Ovary (tissue), 9 donors: Measurements from ENCODE around the gene SLC6A18. TPM values are rescaled to one million over a fixed set of nuclear protein-coding genes. Genes with fewer than 3 reads are reported as not detected.

Experiments
- DNase-seq, 5 donors: peaks; one replicate each; pipeline ENCODE4 v3.0.0-alpha.2; 2019 to 2020
- H3K27ac ChIP-seq, 2 donors: fragments of 200-600 bp; one replicate each; pipeline versions ENCODE4 v1.5.1 to v1.8.0; 2019 to 2022
- H3K27me3 ChIP-seq: fragments of 200-600 bp; one replicate; pipeline ENCODE4 v1.8.0; 2022
- H3K36me3 ChIP-seq: fragments of 200-600 bp; sonication (generic); one replicate; pipeline ENCODE4 v1.5.1; 2019
- H3K4me1 ChIP-seq: one replicate; pipeline ENCODE4 v1.8.1; 2013; ENCODE audit warnings: mild to moderate bottlenecking, moderate library complexity; ENCODE audit not compliant: insufficient read depth
- H3K4me3 ChIP-seq: fragments of 200-600 bp; sonication (generic); one replicate; pipeline ENCODE4 v1.5.1; 2017
- H3K9me3 ChIP-seq, 2 donors: fragments of 200-600 bp in 1 of 2; sonication (generic) in 1 of 2; one replicate each; pipeline versions ENCODE4 v1.5.1 to v1.8.1; 2013 to 2019; ENCODE audit warnings: mild to moderate bottlenecking in 1 of 2, moderate library complexity in 1 of 2
- EP300 ChIP-seq: sonication (generic); formaldehyde crosslinking; IDR thresholded peaks from one replicate; pipeline ENCODE4 v1.6.1; 2017; ENCODE audit warnings: antibody characterized with exemption
- POLR2A ChIP-seq: fragments of 450-650 bp; IDR thresholded peaks from one replicate; pipeline ENCODE4 v1.6.1; 2017; ENCODE audit warnings: antibody characterized with exemption, mild to moderate bottlenecking, moderate library complexity
- WGBS, 3 donors: extraction: QIAGEN DNeasy Blood & Tissue Kit in 1 of 3; methylation state at CpG; one replicate each; pipeline versions ENCODE4 v1.1.5 to v1.1.7; 2013 to 2017; 5-methylcytosine and 5-hydroxymethylcytosine counted together
- intact Hi-C, 4 donors: fragments of 100-400 bp; cut with DNase I; formaldehyde crosslinking; loops; one replicate each; pipeline versions ENCODE4 v1.11.0 to v1.15.1; 2022 to 2023
- polyA plus RNA-seq, 2 donors: library from polyadenylated mRNA; stranded (reverse); fragments of 200-250 nt in 1 of 2; fragments of 350-450 nt in 1 of 2; fragmentation: Illumina TruSeq in 1 of 2; extraction: RNeasy Lipid Tissue Mini Kit (QIAGEN cat#74804) in 1 of 2; gene quantifications; one replicate each; pipeline ENCODE4 v1.2.3, GENCODE V29; 2013 to 2014
- total RNA-seq, 7 donors: library from RNA; depleted of rRNA in 2 of 7; stranded (reverse); fragments of >200 nt in 2 of 7; fragmentation: NEBNext Ultra II Directional in 3 of 7; extraction: Animal tissue kit (Norgen Biotek cat#: 25700) in 3 of 7; gene quantifications; one replicate each; pipeline versions ENCODE4 v1.1.0 to v1.2.4, GENCODE V29; 2016 to 2023
- TF ChIP-seq, protein P1 (sequence below), 3 donors: fragments of 450-650 bp in 2 of 3; fragments of 200-600 bp in 1 of 3; IDR thresholded peaks; one replicate each; pipeline versions ENCODE4 v1.5.1 to v1.8.0; 2016 to 2022; ENCODE audit warnings: antibody characterized with exemption in 3 of 3, mild to moderate bottlenecking in 1 of 3
- donor health status: DM: no; HTN: no; CAD: no; lungs with moderate emphysema.
- donor health status: DM: no; HTN: no; CAD: no.
- donor health status: Bipolar disorder and iron deficiency.
- donor health status: DM: yes; HTN: yes; CAD: no.
- donor health status: DM: no; HTN: no; CAD: no.
- donor health status: DM: yes; HTN: yes; CAD: no.

SLC6A18 gene
- total and polyA plus RNA-seq, 9 donors: not detected

- H3K9me3 ChIP-seq: peaks cover 0 to 7% of the 10 kb centered on the region in 2 donors
- no peaks in the 10 kb centered on the region for H3K27me3 ChIP-seq
- no peaks in the 10 kb centered on the region for H3K36me3 ChIP-seq
- H3K4me1 ChIP-seq: no peaks in the 10 kb centered on the region
- 88 to 95% (median 92%) methylated on average over 10 of the region's 10 CpGs for WGBS, 3 donors
- intact Hi-C loops: no loop called here
- TF ChIP-seq, protein P1, sequence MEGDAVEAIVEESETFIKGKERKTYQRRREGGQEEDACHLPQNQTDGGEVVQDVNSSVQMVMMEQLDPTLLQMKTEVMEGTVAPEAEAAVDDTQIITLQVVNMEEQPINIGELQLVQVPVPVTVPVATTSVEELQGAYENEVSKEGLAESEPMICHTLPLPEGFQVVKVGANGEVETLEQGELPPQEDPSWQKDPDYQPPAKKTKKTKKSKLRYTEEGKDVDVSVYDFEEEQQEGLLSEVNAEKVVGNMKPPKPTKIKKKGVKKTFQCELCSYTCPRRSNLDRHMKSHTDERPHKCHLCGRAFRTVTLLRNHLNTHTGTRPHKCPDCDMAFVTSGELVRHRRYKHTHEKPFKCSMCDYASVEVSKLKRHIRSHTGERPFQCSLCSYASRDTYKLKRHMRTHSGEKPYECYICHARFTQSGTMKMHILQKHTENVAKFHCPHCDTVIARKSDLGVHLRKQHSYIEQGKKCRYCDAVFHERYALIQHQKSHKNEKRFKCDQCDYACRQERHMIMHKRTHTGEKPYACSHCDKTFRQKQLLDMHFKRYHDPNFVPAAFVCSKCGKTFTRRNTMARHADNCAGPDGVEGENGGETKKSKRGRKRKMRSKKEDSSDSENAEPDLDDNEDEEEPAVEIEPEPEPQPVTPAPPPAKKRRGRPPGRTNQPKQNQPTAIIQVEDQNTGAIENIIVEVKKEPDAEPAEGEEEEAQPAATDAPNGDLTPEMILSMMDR (IDR thresholded peaks at IDR 0.05): no peak
- no peak for TF ChIP-seq POLR2A
- no peak for TF ChIP-seq EP300
- no peak overlapping the region for H3K4me3 ChIP-seq
- no peak for DNase-seq
- no peak overlapping the region for H3K27ac ChIP-seq
These were observed 36.5 kb downstream of the SLC6A18 start for GRCh38 chr5:1261643-1262042.

DNA sequence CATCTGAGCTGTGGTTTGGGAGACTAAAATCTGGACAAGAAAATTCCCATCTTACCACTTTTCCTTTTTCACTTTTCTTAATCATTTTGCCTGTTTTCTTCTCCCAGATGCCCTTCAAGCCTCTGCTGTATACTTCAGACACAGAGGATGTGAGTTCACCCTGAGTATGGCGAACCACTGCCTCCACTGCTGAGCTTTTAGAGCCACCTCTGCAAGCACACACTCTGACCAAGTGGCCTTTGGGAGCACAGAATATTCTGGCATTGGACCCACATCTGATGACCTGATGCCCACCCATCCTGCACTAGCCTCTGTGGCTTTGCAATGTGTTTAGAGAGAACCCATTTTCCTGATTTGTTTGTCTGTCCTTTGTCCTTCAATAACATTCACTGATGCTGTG lies 37.2 kb downstream of the SLC6A18 start:
- TF ChIP-seq EP300 (no peak), POLR2A (no peak)
- TF ChIP-seq, protein P1 (IDR thresholded peaks at IDR 0.05): no peak
- Histone ChIP-seq H3K9me3 (peaks cover 0 to 7% of the 10 kb centered on the region in 2 donors), H3K27me3 (no peaks in the 10 kb centered on the region), H3K36me3 (no peaks in the 10 kb centered on the region), H3K4me1 (no peaks in the 10 kb centered on the region), H3K27ac (no peak overlapping the region), H3K4me3 (no peak overlapping the region)
- intact Hi-C loops: no loop called here
- DNase-seq: no peak
- 90 to 95% (median 94%) methylated on average over 1 of the region's 1 CpG for WGBS, 3 donors

GRCh38 chr5:1264211-1264610 lies 39.0 kb downstream of the SLC6A18 start:
- Histone ChIP-seq H3K36me3 (no peaks in the 10 kb centered on the region), H3K4me1 (no peaks in the 10 kb centered on the region), H3K27ac (no peak overlapping the region), H3K27me3 (no peaks in the 10 kb centered on the region), H3K4me3 (no peak overlapping the region), H3K9me3 (peaks cover 0 to 7% of the 10 kb centered on the region in 2 donors)
- 90 to 92% (median 91%) methylated on average over 13 to 18 of the region's 18 CpGs for WGBS, 3 donors
- intact Hi-C loops: no loop called here
- DNase-seq: no peak
- TF ChIP-seq EP300 (no peak), POLR2A (no peak)
- TF ChIP-seq, protein P1 (IDR thresholded peaks at IDR 0.05): no peak

GRCh38 chr5:1265026-1265425 lies 39.8 kb downstream of the SLC6A18 start:
- Histone ChIP-seq H3K4me1 (no peaks in the 10 kb centered on the region), H3K4me3 (no peak overlapping the region), H3K27ac (no peak overlapping the region), H3K27me3 (no peaks in the 10 kb centered on the region), H3K36me3 (no peaks in the 10 kb centered on the region), H3K9me3 (peaks cover 0 to 7% of the 10 kb centered on the region in 2 donors)
- intact Hi-C loops: no loop called here
- TF ChIP-seq, protein P1 (IDR thresholded peaks at IDR 0.05): no peak
- TF ChIP-seq POLR2A (no peak), EP300 (no peak)
- DNase-seq: no peak
- WGBS, 3 donors: 75 to 88% (median 83%) methylated on average over 15 of the region's 15 CpGs
